IMR-90 (cell line): Measurements from ENCODE around the gene FNDC7. TPM values are rescaled to one million over a fixed set of nuclear protein-coding genes. Genes with fewer than 3 reads are reported as not detected.

Experiments used
- ATAC-seq: fragments of 200-7000 bp; cut with Tn5 transposase; 2 replicates; pipeline ENCODE4 v1.9.1; 2020; ENCODE audit warnings: low read depth, mild to moderate bottlenecking, moderate library complexity
- BruUV-seq: library from RNA; stranded (reverse); fragments of 400-500 nt; replicated peaks from 2 replicates; lab custom pipeline; 2021; lab: Mats Ljungman, UMichigan
- CTCF ChIA-PET: fragments of 300-600 bp; formaldehyde crosslinking; extraction: SDS; loops from one replicate; lab custom pipeline; 2021; ENCODE audit warnings: antibody characterized with exemption; lab: Yijun Ruan, JAX
- POLR2A ChIA-PET: fragments of 300-600 bp; sonication (Branson Sonifier 250); formaldehyde crosslinking; loops from one replicate; lab custom pipeline; 2022; ENCODE audit warnings: antibody characterized with exemption; ENCODE audit not compliant: unreplicated experiment; lab: Charles Lee
- DNase-seq: peaks from one replicate; pipeline ENCODE4 v3.0.0; 2013
- H2AFZ ChIP-seq: replicated peaks from 2 replicates; pipeline ENCODE3; 2013; ENCODE audit warnings: low read length, mild to moderate bottlenecking; ENCODE audit not compliant: poor library complexity
- H2AK5ac ChIP-seq: 2 replicates; pipeline ENCODE4 v1.6.1; 2013; ENCODE audit warnings: low read depth, low read length, inconsistent platforms
- H2AK9ac ChIP-seq: replicated peaks from 2 replicates; pipeline ENCODE3; 2013; ENCODE audit warnings: mild to moderate bottlenecking, low read depth, low read length, moderate library complexity; ENCODE audit not compliant: poor library complexity
- H2BK120ac ChIP-seq: 2 replicates; pipeline ENCODE4 v1.6.1; 2013; ENCODE audit warnings: low read depth, low read length, inconsistent platforms
- H2BK15ac ChIP-seq: 3 replicates; pipeline ENCODE4 v1.6.1; 2013; ENCODE audit warnings: low read depth, low read length, inconsistent platforms
- H2BK20ac ChIP-seq: 2 replicates; pipeline ENCODE4 v1.6.1; 2013; ENCODE audit warnings: low read depth, mild to moderate bottlenecking, inconsistent platforms, low read length, moderate library complexity
- H2BK5ac ChIP-seq: 2 replicates; pipeline ENCODE4 v1.6.1; 2013; ENCODE audit warnings: mild to moderate bottlenecking, low read depth, low read length, inconsistent platforms; ENCODE audit not compliant: poor library complexity, severe bottlenecking
- H3K14ac ChIP-seq: replicated peaks from 2 replicates; pipeline ENCODE4 v1.6.1; 2013; ENCODE audit warnings: low read depth, low read length, inconsistent platforms
- H3K18ac ChIP-seq: 2 replicates; pipeline ENCODE4 v1.6.1; 2013; ENCODE audit warnings: low read depth, low read length, control low read depth
- H3K23ac ChIP-seq: 2 replicates; pipeline ENCODE4 v1.6.1; 2013; ENCODE audit warnings: low read depth, low read length, inconsistent platforms
- H3K27ac ChIP-seq: 2 replicates; pipeline ENCODE4 v1.5.1; 2013; ENCODE audit warnings: mild to moderate bottlenecking, control low read depth, low read length; ENCODE audit not compliant: insufficient read depth
- H3K27me3 ChIP-seq: 2 replicates; pipeline ENCODE4 v1.6.1; 2013; ENCODE audit warnings: low read length; ENCODE audit not compliant: control insufficient read depth, insufficient read depth
- H3K36me3 ChIP-seq: 2 replicates; pipeline ENCODE4 v1.6.1; 2013; ENCODE audit warnings: low read length, mixed read lengths; ENCODE audit not compliant: control insufficient read depth, insufficient read depth
- H3K4ac ChIP-seq: 2 replicates; pipeline ENCODE4 v1.6.1; 2013; ENCODE audit warnings: low read depth, low read length, inconsistent platforms
- H3K4me1 ChIP-seq: 2 replicates; pipeline ENCODE4 v1.6.1; 2013; ENCODE audit warnings: low read length, mixed read lengths; ENCODE audit not compliant: control insufficient read depth, insufficient read depth
- H3K4me2 ChIP-seq: 2 replicates; pipeline ENCODE4 v1.6.1; 2013; ENCODE audit warnings: low read depth, mild to moderate bottlenecking, control low read depth, low read length, moderate library complexity
- H3K4me3 ChIP-seq: 2 replicates; pipeline ENCODE4 v1.5.1; 2013; ENCODE audit warnings: low read depth, mild to moderate bottlenecking, control low read depth, low read length, moderate library complexity; ENCODE audit not compliant: insufficient read depth
- H3K56ac ChIP-seq: 2 replicates; pipeline ENCODE4 v1.6.1; 2013; ENCODE audit warnings: low read length, inconsistent platforms; ENCODE audit not compliant: insufficient read depth; ENCODE audit errors: extremely low read depth
- H3K79me1 ChIP-seq, 2 experiments: 2 replicates each; pipeline ENCODE4 v1.6.1; 2013; ENCODE audit warnings: low read length in 2 of 2, inconsistent platforms in 1 of 2, low read depth in 1 of 2
- H3K9ac ChIP-seq: 2 replicates; pipeline ENCODE4 v1.6.1; 2013; ENCODE audit warnings: low read depth, low read length, control low read depth
- H3K9me1 ChIP-seq: 2 replicates; pipeline ENCODE4 v1.6.1; 2013; ENCODE audit warnings: low read length, inconsistent platforms; ENCODE audit not compliant: insufficient read depth
- H3K9me3 ChIP-seq: 2 replicates; pipeline ENCODE4 v1.6.1; 2013; ENCODE audit warnings: low read length; ENCODE audit not compliant: control insufficient read depth, insufficient read depth
- H4K20me1 ChIP-seq: 2 replicates; pipeline ENCODE4 v1.6.1; 2013; ENCODE audit warnings: low read length, inconsistent platforms; ENCODE audit not compliant: insufficient read depth
- H4K5ac ChIP-seq: 2 replicates; pipeline ENCODE4 v1.6.1; 2013; ENCODE audit warnings: mild to moderate bottlenecking, low read depth, low read length, control low read depth
- H4K8ac ChIP-seq, 2 experiments: 2 replicates each; pipeline ENCODE4 v1.6.1; 2013; ENCODE audit warnings: low read depth in 2 of 2, low read length in 2 of 2, control low read depth in 1 of 2, inconsistent platforms in 1 of 2
- H4K91ac ChIP-seq: 2 replicates; pipeline ENCODE4 v1.6.1; 2013; ENCODE audit warnings: low read depth, low read length, inconsistent platforms; ENCODE audit not compliant: insufficient read depth
- BHLHE40 ChIP-seq: fragments of 150-350 bp; IDR thresholded peaks from 2 replicates; pipeline ENCODE4 v1.6.1; 2016; ENCODE audit warnings: mild to moderate bottlenecking, low read depth, low read length
- CEBPB ChIP-seq: IDR thresholded peaks from 2 replicates; pipeline ENCODE4 v1.6.1; 2012; ENCODE audit warnings: low read depth, low read length, improper control_type of control experiment
- CHD1 ChIP-seq: IDR thresholded peaks from 2 replicates; pipeline ENCODE4 v1.6.1; 2012; ENCODE audit warnings: low read depth, low read length, improper control_type of control experiment
- FOS ChIP-seq: fragments of 150-350 bp; IDR thresholded peaks from 2 replicates; pipeline ENCODE4 v1.6.1; 2016; ENCODE audit warnings: low read depth, low read length
- MAFK ChIP-seq: IDR thresholded peaks from 2 replicates; pipeline ENCODE4 v1.6.1; 2012; ENCODE audit warnings: low read depth, low read length, improper control_type of control experiment
- MAZ ChIP-seq: IDR thresholded peaks from 2 replicates; pipeline ENCODE4 v1.6.1; 2012; ENCODE audit warnings: low read depth, mild to moderate bottlenecking, low read length, improper control_type of control experiment, moderate library complexity, borderline replicate concordance
- POLR2A ChIP-seq: IDR thresholded peaks from 2 replicates; pipeline ENCODE4 v1.6.1; 2012; ENCODE audit warnings: mild to moderate bottlenecking, low read depth, low read length
- RAD21 ChIP-seq: IDR thresholded peaks from 2 replicates; pipeline ENCODE4 v1.6.1; 2012; ENCODE audit warnings: low read length, improper control_type of control experiment
- RCOR1 ChIP-seq: IDR thresholded peaks from 2 replicates; pipeline ENCODE4 v1.6.1; 2012; ENCODE audit warnings: mild to moderate bottlenecking, low read length, improper control_type of control experiment; ENCODE audit not compliant: insufficient replicate concordance
- RFX5 ChIP-seq: IDR thresholded peaks from 2 replicates; pipeline ENCODE4 v1.8.0; 2012; ENCODE audit warnings: low read depth, mild to moderate bottlenecking, low read length, moderate library complexity
- SMC3 ChIP-seq: fragments of 150-350 bp; IDR thresholded peaks from 2 replicates; pipeline ENCODE4 v1.6.1; 2016; ENCODE audit warnings: low read depth, mild to moderate bottlenecking, antibody characterized with exemption, low read length, moderate library complexity
- WGBS, 2 experiments: methylation state at CpG; one replicate each; pipeline versions ENCODE4 v1.1.5 to v1.1.7; 2013; ENCODE audit warnings: missing lambda C conversion rate in 2 of 2; ENCODE audit not compliant: insufficient read length in 1 of 2; ENCODE audit errors: extremely low coverage in 2 of 2; 5-methylcytosine and 5-hydroxymethylcytosine counted together
- dilution Hi-C: fragments of 300-500 bp; cut with HindIII; formaldehyde crosslinking; loops from one replicate; pipeline ENCODE4 v1.14.3; 2018; ENCODE audit warnings: low sequenced_read_pairs; ENCODE audit not compliant: unreplicated experiment
- in situ Hi-C: fragments of 300-500 bp; cut with MboI; formaldehyde crosslinking; loops from 3 replicates; pipeline ENCODE4 v1.14.3; 2019; ENCODE audit warnings: low sequenced_read_pairs, inconsistent platforms, mixed read lengths
- intact Hi-C: fragments of 100-400 bp; cut with micrococcal nuclease; formaldehyde crosslinking; loops from 2 replicates; pipeline ENCODE4 v1.10.0; 2022
- polyA plus RNA-seq, 3 experiments: library from polyadenylated mRNA; depleted of rRNA; stranded (reverse); fragments of >200 nt; gene quantifications; 2 replicates each; pipeline ENCODE4 v1.2.3, GENCODE V29; 2012; ENCODE audit warnings: low replicate concordance in 1 of 3
- total RNA-seq: library from RNA; depleted of rRNA; stranded (reverse); fragments of >200 nt; gene quantifications from 2 replicates; pipeline ENCODE4 v1.2.3, GENCODE V29; 2012
- TF ChIP-seq, protein P1 (sequence below): fragments of 150-350 bp; IDR thresholded peaks from 2 replicates; pipeline ENCODE4 v1.6.1; 2016; ENCODE audit warnings: low read depth, mild to moderate bottlenecking, low read length, moderate library complexity, borderline replicate concordance
- TF ChIP-seq, protein P2 (sequence below): conservative IDR thresholded peaks from 2 replicates; pipeline ENCODE4 v1.5.1; 2012; ENCODE audit warnings: mild to moderate bottlenecking, low read depth, low read length, improper control_type of control experiment
- TF ChIP-seq, protein P3 (sequence below): fragments of 150-350 bp; IDR thresholded peaks from 2 replicates; pipeline ENCODE4 v1.6.1; 2017; ENCODE audit warnings: mild to moderate bottlenecking, antibody characterized with exemption, low read length, low read depth

The FNDC7 gene
- total and polyA plus RNA-seq, 2 of the 4 experiments (the other 2 are of a cell fraction): not detected

DNA sequence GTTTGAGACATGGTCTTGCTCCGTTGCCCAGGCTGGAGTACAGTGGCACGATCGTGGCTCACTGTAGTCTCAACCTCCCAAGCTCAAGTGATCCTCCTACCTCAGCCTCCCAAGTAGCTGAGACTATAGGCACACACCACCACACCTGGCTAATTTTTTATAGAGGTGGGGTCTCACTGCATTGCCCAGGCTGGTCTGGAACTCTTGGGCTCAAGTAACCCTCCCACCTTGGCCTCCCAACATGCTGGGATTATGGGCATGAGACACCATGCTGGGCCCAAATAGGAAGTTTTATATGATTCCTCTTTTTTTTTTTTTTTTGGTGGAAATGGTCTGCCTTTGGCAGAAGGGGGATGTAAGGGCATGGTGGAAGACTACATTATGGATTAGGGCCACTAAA lies 6.1 kb upstream of the FNDC7 start:
- Histone ChIP-seq H3K4me1 (peaks cover 7% of the 10 kb centered on the region), H3K14ac (no peak overlapping the region), H3K9me3 (no peaks in the 10 kb centered on the region), H2AK9ac (no peak overlapping the region), H2BK5ac (no peak overlapping the region), H3K9me1 (peaks cover 4% of the 10 kb centered on the region), H3K27me3 (no peaks in the 10 kb centered on the region), H2BK120ac (no peak overlapping the region), H3K56ac (no peak overlapping the region), H4K5ac (no peak overlapping the region), H3K79me1 (no peaks in the 10 kb centered on the region), H3K36me3 (peaks cover 3% of the 10 kb centered on the region; the same call in 1 of the 2 replicates), H3K9ac (no peak overlapping the region), H4K20me1 (no peaks in the 10 kb centered on the region; the same call in 1 of the 2 replicates), H2AFZ (no peak overlapping the region), H4K91ac (no peak overlapping the region), H3K18ac (no peak overlapping the region), H3K4ac (no peak overlapping the region), H2BK20ac (no peak overlapping the region), H3K4me3 (no peak overlapping the region), H2AK5ac (no peak overlapping the region), H3K23ac (no peak overlapping the region), H3K27ac (no peak overlapping the region), H3K4me2 (no peak overlapping the region), H2BK15ac (no peak overlapping the region), H4K8ac (no peak overlapping the region)
- DNase-seq (no peak), ATAC-seq (no peak)
- POLR2A ChIA-PET: no interaction called here
- TF ChIP-seq RAD21 (no peak), MAFK (no peak), SMC3 (no peak), FOS (no peak), CHD1 (no peak), RFX5 (no peak), RCOR1 (no peak), CEBPB (no peak), BHLHE40 (no peak), POLR2A (no peak), MAZ (no peak)
- TF ChIP-seq, protein P1, sequence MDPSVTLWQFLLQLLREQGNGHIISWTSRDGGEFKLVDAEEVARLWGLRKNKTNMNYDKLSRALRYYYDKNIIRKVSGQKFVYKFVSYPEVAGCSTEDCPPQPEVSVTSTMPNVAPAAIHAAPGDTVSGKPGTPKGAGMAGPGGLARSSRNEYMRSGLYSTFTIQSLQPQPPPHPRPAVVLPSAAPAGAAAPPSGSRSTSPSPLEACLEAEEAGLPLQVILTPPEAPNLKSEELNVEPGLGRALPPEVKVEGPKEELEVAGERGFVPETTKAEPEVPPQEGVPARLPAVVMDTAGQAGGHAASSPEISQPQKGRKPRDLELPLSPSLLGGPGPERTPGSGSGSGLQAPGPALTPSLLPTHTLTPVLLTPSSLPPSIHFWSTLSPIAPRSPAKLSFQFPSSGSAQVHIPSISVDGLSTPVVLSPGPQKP: no peak
- TF ChIP-seq, protein P2, sequence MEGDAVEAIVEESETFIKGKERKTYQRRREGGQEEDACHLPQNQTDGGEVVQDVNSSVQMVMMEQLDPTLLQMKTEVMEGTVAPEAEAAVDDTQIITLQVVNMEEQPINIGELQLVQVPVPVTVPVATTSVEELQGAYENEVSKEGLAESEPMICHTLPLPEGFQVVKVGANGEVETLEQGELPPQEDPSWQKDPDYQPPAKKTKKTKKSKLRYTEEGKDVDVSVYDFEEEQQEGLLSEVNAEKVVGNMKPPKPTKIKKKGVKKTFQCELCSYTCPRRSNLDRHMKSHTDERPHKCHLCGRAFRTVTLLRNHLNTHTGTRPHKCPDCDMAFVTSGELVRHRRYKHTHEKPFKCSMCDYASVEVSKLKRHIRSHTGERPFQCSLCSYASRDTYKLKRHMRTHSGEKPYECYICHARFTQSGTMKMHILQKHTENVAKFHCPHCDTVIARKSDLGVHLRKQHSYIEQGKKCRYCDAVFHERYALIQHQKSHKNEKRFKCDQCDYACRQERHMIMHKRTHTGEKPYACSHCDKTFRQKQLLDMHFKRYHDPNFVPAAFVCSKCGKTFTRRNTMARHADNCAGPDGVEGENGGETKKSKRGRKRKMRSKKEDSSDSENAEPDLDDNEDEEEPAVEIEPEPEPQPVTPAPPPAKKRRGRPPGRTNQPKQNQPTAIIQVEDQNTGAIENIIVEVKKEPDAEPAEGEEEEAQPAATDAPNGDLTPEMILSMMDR: no peak
- TF ChIP-seq, protein P3, sequence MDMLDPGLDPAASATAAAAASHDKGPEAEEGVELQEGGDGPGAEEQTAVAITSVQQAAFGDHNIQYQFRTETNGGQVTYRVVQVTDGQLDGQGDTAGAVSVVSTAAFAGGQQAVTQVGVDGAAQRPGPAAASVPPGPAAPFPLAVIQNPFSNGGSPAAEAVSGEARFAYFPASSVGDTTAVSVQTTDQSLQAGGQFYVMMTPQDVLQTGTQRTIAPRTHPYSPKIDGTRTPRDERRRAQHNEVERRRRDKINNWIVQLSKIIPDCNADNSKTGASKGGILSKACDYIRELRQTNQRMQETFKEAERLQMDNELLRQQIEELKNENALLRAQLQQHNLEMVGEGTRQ: no peak
- no CpG with 5 or more reads among the region's 3 CpGs for WGBS, 2 experiments
- CTCF ChIA-PET: no interaction called here
- BruUV-seq: no TSS peak
- intact Hi-C loops (no loop called here), dilution Hi-C loops (no loop called here), in situ Hi-C loops (no loop called here)
